OCI-LY3 (cell line): Measurements from ENCODE around the gene CKS2.

ENCODE experiments used
- H2AFZ ChIP-seq: fragments of 200-600, 300-600 bp; shearing (Covaris generic); 2 replicates; pipeline ENCODE4 v1.6.0; 2014; ENCODE audit warnings: antibody characterized with exemption, low read depth, low read length
- H3K27ac ChIP-seq: fragments of 200-600, 300-600 bp; sonication (generic); 2 replicates; pipeline ENCODE4 v1.5.1; 2014; ENCODE audit warnings: mild to moderate bottlenecking, low read length, moderate library complexity, mixed read lengths
- H3K27me3 ChIP-seq: fragments of 200-600, 300-600 bp; sonication (generic); 2 replicates; pipeline ENCODE4 v1.6.1; 2014; ENCODE audit warnings: low read depth, low read length, mixed read lengths
- H3K36me3 ChIP-seq: fragments of 200-600, 300-600 bp; sonication (generic); replicated peaks from 2 replicates; pipeline ENCODE3; 2014; ENCODE audit warnings: low read depth, low read length, mixed read lengths
- H3K4me1 ChIP-seq: fragments of 300-600, 200-600 bp; sonication (generic); 2 replicates; pipeline ENCODE4 v1.6.1; 2014; ENCODE audit warnings: low read length, mixed read lengths
- H3K4me2 ChIP-seq: fragments of 200-600, 300-600 bp; sonication (generic); 2 replicates; pipeline ENCODE4 v1.6.1; 2014; ENCODE audit warnings: low read length, mixed read lengths
- H3K4me3 ChIP-seq: fragments of 300-600, 200-600 bp; sonication (generic); 2 replicates; pipeline ENCODE4 v1.5.1; 2014; ENCODE audit warnings: antibody characterized with exemption, mild to moderate bottlenecking, low read length, moderate library complexity
- H3K79me2 ChIP-seq: fragments of 300-600, 200-600 bp; shearing (Covaris generic); 2 replicates; pipeline ENCODE4 v1.6.1; 2014; ENCODE audit warnings: mild to moderate bottlenecking, low read length, mixed read lengths
- H3K9ac ChIP-seq: fragments of 300-600, 200-600 bp; shearing (Covaris generic); 2 replicates; pipeline ENCODE4 v1.6.0; 2014; ENCODE audit warnings: mild to moderate bottlenecking, low read length, moderate library complexity
- H3K9me3 ChIP-seq: fragments of 200-600, 300-600 bp; shearing (Covaris generic); 2 replicates; pipeline ENCODE4 v1.6.1; 2014; ENCODE audit warnings: low read length, mixed read lengths; ENCODE audit not compliant: insufficient read depth
- H4K20me1 ChIP-seq: fragments of 200-600, 300-600 bp; sonication (generic); 2 replicates; pipeline ENCODE4 v1.6.1; 2016; ENCODE audit warnings: low read length, mixed read lengths; ENCODE audit not compliant: insufficient read depth
- EZH2phosphoT487 ChIP-seq: fragments of 200-600 bp; shearing (Covaris generic); IDR thresholded peaks from 2 replicates; pipeline ENCODE4 v1.6.1; 2018; ENCODE audit warnings: antibody characterized with exemption, mixed run types, low read depth
- TF ChIP-seq, protein P1 (sequence below): fragments of 200-600, 300-600 bp; sonication (generic); IDR thresholded peaks from 2 replicates; pipeline ENCODE4 v1.5.1; 2014; ENCODE audit warnings: antibody characterized with exemption, low read length, low read depth

Gene CKS2

DNA sequence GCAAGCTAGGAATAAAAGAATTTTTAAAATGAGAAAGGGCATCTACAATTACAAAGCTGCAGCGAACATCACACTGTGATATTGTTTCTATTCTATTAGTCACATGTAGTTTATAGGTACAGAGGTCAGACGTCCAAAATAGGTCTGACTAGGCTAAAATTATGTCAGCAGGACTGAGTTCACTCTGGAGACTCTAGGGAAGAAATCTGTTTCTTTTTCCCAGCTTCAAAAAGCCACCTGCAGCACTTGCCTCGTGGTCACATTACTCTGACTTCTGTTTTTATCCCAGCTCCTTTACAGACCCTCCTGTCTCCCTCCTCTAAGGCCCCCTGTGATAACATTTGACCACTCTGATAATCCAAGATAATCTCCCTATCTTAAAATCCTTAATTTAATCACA is 5.1 kb upstream of the CKS2 start:
- Histone ChIP-seq H3K4me1 (peaks cover 16% of the 10 kb centered on the region), H3K36me3 (peaks cover 16% of the 10 kb centered on the region), H4K20me1 (no peaks in the 10 kb centered on the region), H3K79me2 (peaks cover 14% of the 10 kb centered on the region), H3K4me3 (no peak overlapping the region), H3K9me3 (no peaks in the 10 kb centered on the region), H3K4me2 (no peak overlapping the region), H3K27ac (no peak overlapping the region), H3K27me3 (no peaks in the 10 kb centered on the region), H2AFZ (no peak overlapping the region), H3K9ac (no peak overlapping the region)
- TF ChIP-seq EZH2phosphoT487, result no peak
- TF ChIP-seq, protein P1, sequence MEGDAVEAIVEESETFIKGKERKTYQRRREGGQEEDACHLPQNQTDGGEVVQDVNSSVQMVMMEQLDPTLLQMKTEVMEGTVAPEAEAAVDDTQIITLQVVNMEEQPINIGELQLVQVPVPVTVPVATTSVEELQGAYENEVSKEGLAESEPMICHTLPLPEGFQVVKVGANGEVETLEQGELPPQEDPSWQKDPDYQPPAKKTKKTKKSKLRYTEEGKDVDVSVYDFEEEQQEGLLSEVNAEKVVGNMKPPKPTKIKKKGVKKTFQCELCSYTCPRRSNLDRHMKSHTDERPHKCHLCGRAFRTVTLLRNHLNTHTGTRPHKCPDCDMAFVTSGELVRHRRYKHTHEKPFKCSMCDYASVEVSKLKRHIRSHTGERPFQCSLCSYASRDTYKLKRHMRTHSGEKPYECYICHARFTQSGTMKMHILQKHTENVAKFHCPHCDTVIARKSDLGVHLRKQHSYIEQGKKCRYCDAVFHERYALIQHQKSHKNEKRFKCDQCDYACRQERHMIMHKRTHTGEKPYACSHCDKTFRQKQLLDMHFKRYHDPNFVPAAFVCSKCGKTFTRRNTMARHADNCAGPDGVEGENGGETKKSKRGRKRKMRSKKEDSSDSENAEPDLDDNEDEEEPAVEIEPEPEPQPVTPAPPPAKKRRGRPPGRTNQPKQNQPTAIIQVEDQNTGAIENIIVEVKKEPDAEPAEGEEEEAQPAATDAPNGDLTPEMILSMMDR, result no peak

DNA sequence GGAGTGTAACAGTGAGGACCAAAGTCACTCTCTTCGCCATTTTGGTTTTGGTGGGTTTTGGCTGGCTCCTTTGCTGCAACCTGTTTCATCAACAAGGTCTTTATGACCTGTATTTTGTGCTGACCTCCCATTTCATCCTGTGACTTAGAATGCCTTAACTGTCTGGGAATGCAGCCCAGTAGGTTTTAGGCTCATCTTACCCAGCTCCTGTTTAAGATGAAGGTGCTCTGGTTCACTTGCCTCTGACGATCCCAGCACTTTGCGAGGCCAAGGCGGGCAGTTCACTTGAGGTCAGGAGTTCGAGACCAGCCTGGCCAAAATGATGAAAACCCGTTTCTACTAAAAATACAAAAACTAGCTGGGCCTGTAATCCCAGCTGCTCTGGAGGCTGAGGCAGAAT is 1.8 kb upstream of the CKS2 start:
- Histone ChIP-seq H3K9ac (no peak overlapping the region), H3K27me3 (no peaks in the 10 kb centered on the region), H2AFZ (no peak overlapping the region), H3K27ac (no peak overlapping the region), H4K20me1 (peaks cover 26% of the 10 kb centered on the region), H3K79me2 (peaks cover 46% of the 10 kb centered on the region), H3K4me3 (peak overlapping the region; percentile 92), H3K4me2 (peak overlapping the region; percentile 94), H3K4me1 (peaks cover 30% of the 10 kb centered on the region), H3K36me3 (peaks cover 40% of the 10 kb centered on the region), H3K9me3 (no peaks in the 10 kb centered on the region)
- TF ChIP-seq EZH2phosphoT487, result no peak
- TF ChIP-seq, protein P1, result no peak

DNA sequence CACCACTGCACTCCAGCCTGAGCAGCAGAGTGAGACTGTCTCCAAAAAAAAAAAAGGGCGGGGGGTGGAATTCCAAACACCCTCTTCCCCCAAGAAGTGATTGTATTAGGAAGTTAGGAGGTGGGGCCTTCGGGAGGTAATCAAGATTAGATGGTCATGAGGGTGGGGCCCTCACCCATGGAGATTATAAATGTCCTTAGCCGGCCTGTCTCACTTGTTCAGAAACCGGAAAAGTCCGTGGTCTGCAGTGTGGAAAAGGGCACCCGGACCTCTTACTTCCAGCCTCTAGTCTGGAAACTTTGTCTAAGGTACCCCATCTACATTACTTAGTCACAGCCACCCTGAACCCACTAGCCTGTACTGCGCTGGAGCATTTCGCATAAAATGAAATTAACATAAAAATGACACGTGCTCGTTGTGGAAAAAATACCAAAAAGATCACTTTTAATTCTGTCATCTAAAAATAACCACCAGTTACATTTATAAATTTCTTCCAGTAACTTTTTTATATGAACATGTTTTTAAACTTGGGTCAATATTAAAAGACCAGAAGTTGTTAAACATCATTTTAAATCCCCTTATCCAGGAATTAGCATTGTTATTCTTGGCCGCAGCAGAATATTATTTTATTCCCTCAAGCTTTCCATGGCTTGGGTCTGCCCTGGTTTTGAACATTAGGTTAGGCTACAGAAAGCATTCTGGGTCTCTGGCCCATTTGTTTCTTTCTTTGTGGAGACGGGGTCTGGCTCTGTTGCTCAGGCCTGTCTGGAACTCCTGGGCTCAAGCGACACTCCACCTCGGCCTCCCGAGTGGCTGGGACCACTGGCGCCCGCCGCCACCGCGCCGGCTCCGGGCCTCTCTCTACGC is 1.2 kb upstream of the CKS2 start:
- peak overlapping the region; percentile 97 for H3K9ac ChIP-seq
- H3K27ac ChIP-seq, result peak overlapping the region; percentile 81
- peaks cover 33% of the 10 kb centered on the region for H4K20me1 ChIP-seq
- H3K4me3 ChIP-seq, result peak overlapping the region; percentile 92
- no peak overlapping the region for H2AFZ ChIP-seq
- peaks cover 32% of the 10 kb centered on the region for H3K4me1 ChIP-seq
- H3K4me2 ChIP-seq, result peak overlapping the region; percentile 94
- TF ChIP-seq EZH2phosphoT487, result no peak
- TF ChIP-seq, protein P1, result no peak
- no peaks in the 10 kb centered on the region for H3K27me3 ChIP-seq
- peaks cover 53% of the 10 kb centered on the region for H3K79me2 ChIP-seq
- no peaks in the 10 kb centered on the region for H3K9me3 ChIP-seq
- H3K36me3 ChIP-seq, result peaks cover 41% of the 10 kb centered on the region

DNA sequence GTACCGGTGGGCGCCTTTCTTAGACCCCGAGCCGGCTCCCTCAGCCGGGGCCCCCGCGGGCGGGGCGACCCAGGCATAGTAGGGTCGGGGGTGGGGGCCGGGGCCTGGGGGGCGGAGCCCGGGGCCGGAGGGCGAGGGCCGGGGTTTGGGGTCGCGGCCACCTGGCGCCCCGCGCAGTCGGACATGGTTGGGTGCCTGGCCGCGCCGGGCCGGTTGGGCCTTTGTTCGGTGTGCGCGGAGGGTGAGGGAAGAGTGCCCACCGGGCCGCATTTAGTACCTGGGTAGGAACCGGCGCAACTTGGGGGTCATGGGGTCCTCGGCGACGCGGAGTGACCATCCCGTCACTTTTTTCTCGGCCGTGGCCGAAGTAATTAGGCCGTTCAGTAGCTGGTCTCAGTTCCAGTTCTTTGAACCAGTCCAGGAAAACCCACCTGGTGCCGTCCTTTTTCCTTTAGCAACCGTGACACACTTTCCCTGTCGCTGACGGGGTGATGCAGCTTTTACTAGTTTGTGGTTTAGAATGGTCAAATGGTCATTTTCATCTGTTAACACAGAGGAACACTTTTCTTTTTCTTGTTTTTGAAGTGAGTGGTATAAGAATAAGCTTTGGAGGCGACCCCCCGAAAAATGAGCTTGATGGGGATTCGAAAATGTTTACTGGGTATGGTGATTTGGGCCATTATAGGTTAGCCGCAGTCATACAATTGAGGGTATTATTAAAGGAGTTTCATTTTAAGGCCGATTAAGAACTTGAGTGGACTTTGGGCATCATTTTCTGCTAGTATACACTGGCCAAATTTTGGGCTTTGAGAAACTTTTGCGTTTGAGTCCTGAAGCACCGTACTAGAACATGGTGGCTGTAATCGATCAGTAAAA is 589 bp downstream of the CKS2 start:
- TF ChIP-seq, protein P1, result no peak
- no peak for TF ChIP-seq EZH2phosphoT487
- peak overlapping the region; percentile 67 for H3K27ac ChIP-seq
- H3K27me3 ChIP-seq, result no peaks in the 10 kb centered on the region
- no peak overlapping the region for H2AFZ ChIP-seq
- peaks cover 36% of the 10 kb centered on the region for H4K20me1 ChIP-seq
- peaks cover 45% of the 10 kb centered on the region for H3K4me1 ChIP-seq
- H3K4me3 ChIP-seq, result peak overlapping the region; percentile 84
- no peaks in the 10 kb centered on the region for H3K9me3 ChIP-seq
- H3K9ac ChIP-seq, result peak overlapping the region; percentile 88
- H3K79me2 ChIP-seq, result peaks cover 71% of the 10 kb centered on the region
- peaks cover 54% of the 10 kb centered on the region for H3K36me3 ChIP-seq
- H3K4me2 ChIP-seq, result peak overlapping the region; percentile 93
